ENCODE data around the gene URM1.
A peak's percentile ranks its signal among the peaks of the same experiment; 100 is the strongest.

URM1 gene

DNA sequence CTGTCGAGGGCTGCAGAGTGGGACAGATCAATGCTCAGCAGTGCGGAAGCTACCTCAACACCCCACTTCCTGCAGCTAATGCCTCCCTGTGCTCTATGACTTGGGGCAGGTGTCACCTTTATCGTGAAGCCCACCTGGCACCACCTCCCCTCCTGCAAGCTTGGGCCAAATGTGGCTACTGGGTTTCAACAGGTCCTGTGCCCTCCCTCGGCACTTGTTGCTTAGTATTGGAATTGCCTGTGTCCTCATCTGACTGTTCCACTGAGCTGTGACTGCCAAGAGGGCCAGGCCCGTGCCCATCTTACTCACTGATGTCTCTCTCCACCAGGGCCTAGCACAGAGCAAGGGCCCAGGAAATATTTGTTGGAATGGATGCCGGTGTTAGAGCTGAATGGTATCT lies 21.4 kb upstream of the URM1 start:
- no peak for DNase-seq

DNA sequence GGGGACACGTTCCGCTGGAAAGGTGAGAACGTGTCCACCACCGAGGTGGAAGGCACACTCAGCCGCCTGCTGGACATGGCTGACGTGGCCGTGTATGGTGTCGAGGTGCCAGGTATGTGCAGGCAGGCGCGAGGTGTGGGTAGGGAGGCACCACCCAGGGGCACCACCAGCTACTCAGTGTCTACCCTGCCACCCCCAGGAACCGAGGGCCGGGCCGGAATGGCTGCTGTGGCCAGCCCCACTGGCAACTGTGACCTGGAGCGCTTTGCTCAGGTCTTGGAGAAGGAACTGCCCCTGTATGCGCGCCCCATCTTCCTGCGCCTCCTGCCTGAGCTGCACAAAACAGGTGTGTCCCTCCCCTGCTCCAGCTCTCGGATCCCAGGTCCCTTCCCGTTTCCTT lies 15.7 kb upstream of the URM1 start:
- no peak for DNase-seq

DNA sequence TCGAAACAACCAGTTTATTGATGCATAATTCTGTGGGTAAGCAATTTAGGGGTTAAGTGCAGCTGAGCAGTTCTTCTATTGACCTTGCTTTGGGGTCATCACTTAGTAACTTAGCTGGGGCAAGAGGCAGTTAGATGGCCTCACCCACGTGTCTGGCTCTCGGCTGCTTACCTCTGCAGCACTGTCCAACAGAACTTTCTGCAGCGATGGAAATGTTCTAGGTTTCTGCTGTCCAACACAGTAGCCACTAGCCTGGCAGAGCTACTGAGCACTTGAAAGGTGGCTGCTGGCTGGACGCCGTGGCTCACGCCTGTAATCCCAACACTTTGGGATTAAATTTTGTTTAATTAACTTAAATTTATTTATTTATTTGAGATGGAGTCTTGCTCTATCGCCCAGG lies 13.1 kb upstream of the URM1 start:
- no peak for DNase-seq

DNA sequence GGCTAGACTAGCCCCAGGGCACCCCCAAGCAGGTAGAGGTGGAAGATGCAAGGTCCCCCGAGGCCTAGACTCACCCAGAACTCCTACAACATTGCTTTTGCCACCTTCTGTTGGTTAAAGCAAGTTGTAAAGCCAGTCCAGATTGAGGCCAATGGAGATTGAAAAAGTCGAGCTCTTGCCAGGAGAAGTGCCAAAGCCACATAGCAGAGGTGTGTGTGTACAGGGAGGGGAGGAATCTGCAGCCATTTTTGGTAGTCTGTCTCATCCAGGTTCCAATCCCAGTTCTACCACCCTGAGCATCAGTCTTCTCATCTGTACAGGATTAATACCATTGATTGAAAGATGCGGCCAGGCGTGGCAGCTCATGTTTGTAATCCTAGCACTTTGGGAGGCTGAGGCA lies 12.3 kb upstream of the URM1 start:
- no peak for DNase-seq

DNA sequence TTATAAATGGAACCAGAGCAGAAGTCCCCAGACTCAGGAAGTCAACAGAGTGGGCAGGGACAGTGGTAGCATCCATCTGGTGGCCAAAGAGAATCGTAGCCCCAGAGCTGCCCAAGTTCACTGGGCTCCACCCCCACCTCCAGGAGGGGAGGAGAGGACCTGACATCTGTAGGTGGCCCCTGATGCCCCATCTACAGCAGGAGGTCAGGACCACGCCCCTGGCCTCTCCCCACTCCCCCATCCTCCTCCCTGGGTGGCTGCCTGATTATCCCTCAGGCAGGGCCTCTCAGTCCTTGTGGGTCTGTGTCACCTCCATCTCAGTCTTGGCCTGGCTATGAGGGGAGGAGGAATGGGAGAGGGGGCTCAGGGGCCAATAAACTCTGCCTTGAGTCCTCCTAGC lies 10.3 kb upstream of the URM1 start:
- no peak for DNase-seq

DNA sequence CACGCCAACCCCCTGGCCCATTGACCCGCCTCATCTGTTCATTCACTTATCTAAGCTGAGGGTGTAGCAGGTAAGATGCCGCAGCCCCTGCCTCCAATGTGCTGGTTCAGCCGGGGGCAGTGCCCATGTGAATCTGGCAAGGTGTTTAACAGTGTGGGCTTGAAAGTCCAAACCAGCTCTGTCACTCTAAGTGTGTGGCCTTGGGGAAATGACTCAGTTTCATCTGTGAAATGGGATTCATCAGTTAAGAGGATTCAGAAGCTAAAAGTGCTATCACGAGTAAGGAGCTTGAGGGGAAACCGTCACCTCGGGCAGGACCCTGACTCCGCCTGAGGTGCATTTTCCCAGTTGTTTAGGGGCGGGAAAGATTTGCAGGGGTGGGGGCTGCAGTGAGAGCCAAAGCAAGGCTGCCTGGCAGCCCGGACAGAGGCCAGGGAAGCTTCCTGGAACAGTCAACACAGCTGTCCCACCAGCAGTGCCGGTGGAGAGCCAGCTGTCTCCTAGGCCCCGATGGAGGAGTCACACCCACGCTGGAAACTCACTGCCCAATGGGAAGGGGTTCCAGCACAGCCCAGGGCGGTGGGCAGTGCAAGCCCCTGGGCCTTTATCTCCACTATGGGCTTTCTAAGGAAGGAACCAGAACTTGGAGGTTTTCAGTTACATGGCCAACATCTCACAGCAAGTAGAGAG lies 9.7 kb upstream of the URM1 start:
- no peak for DNase-seq

DNA sequence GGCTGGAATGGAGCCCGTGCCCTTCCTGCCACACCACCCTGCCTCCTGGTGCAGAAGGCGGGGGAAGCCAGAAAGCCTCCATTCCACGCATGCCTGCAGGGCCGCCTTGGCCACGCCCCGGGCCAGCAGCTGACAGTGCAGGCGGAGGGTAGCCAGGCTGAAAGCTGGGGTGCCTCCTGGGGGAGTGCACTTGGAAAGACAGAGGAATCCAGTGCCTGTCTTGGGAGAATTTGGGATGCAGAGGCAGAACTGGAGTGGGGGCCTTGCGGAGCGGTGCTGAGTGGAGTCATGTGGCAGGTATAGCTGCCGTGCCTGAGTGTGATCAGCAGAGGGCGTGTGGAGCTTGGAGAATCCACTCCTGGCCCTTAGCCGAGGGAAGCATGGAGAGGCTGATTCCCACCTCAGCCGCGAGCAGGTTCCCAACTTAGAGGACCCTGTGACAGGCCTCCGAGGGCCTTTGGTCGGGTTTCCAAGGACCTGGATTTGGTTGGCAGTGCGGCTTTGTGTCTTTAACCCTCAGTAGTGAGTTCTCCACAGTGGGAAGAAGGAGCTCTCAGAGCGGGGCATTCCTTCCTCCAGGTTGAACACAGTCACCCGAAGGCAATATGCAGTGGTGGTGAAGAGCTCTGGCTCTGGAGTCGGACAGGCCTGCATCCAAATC lies 9.1 kb upstream of the URM1 start:
- DNase-seq, result peak; percentile 60

DNA sequence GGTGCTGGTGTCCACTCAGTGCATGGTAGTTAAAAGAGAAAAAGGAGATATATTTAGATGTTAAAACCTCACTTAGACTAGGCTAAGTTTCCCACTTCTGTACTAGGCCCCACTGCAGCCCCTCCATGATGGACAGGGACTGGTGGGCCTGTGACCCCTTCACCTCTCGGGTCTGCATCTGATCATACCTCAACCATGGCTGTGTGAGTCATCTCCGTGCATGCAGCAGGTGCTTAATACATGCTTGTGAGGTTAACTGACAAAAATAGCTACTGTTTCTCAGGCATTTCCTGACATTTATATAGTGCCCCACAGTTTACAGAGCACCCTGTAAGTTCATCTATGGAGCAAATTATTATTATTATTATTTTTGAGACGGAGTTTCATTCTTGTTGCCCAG lies 8.4 kb upstream of the URM1 start:
- no peak for DNase-seq

DNA sequence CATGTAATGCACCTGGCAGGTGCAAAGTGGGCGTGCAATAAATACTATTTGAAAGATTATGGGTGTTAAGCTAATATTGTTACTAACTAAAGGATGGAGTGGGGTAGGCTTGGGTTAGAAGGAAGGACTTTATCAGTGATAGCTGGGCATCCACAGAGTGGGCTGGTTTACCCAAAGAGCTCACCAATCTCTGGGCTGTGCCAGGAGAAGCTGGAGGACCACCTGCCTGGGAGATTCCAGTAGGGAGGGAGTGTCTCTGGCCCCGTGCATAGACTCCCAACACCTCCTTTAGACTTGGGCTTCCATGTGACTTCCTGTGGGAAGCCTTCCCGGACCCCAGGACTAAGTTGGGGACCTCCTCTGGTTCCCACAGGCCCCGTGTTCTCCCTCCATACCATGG lies 5.6 kb upstream of the URM1 start:
- DNase-seq, result no peak

DNA sequence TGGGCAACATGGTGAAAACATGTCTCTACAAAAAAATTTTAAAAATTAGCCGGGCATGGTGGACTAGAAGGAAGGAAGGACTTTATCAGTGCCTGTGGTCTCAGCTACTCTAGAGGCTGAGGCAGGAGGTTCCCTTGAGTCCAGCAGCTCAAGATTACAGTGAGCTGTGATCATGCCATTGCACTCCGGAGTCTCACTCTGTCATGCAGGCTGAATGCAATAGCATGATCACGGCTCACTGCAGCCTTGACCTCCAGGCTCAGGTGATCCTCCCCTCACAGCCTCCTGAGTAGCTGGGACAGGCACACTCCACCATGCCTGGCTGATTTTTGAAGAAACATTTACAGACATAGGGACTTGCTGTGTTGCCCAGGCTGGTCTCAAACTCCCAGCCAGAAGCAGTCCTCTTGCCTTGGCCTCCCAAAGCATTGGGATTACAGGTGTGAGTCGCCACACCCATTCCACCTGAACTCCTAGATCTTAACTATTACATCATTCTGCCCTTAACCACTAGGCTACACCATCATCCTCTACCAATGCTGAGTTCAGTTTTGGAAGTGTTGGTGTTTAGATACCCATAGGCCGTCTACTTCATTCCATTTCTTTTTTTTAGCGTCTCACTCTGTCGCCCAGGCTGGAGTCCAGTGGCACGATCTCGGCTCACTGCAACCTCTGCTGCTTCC lies 2.0 kb upstream of the URM1 start:
- DNase-seq, result no peak

DNA sequence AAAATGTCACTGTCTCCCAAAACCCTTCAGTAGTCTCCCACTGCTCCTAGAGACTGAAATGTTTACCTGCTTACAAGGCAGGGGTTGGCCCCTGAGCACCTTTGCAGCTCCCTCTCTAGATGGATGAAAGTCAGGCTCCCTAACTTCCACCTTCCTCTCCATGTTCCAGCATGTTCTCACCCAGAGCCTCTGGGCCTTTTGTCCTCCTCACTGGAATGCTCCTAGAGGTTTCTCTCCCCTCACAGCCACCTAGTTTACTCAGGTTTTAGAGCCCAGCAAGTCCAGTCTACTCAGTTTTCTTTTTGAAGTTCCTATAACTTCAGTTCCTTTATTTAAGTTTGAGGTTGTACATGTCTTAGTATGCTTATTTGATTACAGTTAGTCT lies 815 bp upstream of the URM1 start:
- DNase-seq, result no peak

DNA sequence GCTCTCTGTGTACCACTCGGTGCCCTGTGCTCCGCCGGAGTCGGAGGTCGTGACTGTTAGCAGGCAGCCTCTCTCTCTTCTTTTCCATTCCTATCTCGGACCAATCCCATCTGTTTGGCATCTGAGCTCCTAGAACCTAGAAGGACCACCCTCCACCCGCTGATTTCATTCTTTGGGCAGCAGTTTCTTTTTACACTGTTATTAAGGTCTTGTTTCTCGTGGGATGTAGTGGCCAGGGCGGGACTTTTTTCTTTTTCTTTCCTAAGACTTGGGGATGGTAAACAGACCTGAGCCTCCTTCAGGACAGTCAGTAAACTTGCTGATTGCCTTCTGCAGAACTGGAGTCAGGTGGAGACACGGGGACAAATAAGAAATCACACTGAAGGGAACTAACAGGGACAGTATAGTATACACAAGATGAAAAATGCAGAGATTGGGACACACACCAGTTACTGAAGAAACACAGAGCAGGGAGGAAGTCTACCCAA lies 500 bp downstream of the URM1 start:
- DNase-seq, result no peak

DNA sequence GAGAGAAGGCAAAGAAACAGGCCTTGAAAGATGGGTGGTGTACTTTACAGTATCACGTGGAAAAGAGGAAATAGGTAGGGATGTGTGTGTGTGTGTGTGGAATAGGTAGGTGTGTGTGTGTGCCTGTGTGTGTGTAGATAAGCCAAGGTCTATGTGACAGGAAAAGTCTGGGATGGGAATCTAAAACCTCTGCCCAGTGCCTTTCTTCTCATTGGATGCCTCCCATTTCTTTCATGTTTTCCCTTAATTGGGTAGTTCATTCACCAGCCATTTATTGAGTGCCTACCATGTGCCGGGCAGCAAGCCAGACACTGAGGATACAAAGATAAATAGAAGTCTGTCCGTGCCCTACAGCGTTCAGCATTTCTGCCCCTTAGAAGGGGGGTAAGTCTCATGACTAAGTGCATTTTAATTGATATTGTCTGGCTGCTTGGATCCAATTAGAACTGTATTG lies 1.0 kb downstream of the URM1 start:
- no peak for DNase-seq

DNA sequence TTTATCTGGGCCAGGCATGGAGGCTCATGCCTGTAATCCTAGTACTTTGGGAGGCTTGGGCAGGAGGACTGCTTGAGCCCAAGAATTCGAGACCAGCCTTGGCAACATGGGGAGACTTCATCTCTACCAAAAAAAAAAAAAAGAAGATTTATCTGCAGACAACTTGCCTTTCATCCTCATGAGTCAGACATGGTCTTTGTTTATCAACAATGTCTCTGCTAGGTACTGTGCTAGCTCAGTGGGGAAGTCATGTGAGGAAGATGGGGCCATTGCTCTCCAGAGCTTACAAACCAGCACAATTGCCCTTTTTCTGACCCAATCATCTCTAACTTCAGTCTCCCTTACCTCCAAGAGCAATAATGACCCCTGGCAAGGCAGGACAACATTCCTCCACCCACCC lies 1.6 kb downstream of the URM1 start:
- no peak for DNase-seq

DNA sequence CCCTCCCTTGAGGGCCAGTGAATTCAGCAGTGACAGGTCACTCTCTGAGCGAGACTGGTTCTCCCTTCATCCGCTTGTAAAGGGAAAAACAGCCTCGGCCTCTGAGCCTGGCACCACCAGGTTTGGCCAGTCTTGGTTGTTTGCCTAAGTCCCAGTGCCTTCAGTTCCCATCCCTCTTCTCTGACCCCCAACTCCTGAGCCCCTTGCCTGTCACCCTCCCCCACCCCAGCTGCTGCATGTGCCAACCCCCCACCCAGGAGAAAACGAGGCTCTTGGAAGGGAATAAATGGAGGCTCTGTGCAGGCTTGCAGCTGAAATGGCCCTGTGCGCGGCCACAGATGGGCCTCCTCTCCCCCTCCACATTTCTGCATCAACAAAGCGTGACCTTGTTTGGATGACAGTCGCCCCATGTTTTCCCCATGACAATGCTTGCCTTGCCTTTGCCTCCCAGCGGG lies 3.1 kb downstream of the URM1 start:
- no peak for DNase-seq

DNA sequence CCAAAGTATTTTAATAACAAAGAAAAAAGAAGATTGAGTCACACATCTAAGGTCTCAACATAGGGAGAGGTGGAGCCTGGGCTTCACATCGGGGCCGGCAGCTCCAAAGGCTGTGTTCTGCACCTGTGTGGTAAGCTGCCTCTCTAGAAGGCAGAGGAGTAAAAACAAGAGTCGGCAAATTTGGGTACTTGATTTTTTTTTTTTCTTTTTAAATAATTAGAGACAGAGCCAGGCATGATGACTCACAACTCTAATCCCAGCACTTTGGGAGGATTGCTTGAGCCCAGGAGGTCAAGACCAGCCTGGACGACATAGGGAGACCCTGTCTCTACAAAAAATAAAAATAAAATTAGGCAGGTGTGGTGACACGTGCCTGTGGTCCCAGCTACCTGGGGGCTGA lies 4.7 kb downstream of the URM1 start:
- DNase-seq, result no peak

DNA sequence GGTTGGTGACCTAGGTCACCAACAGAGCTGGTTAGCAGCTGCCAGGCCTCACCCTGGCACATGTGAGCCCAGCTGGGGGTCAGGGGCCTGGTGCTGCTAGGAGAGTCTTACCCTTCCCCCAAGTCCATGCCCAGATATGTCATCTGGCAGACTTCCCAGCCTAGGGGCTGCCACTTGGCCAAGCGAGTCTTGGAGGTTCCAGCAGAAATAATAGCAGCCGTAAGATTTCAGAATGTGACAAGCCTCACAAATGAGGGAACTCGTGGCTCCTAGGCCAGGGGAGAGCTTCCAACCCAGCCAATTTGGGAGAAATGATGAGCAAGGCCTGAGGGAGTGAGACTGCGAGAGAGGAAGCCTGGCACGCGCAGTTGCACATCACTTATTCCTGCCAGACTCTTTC lies 11.1 kb downstream of the URM1 start:
- no peak for DNase-seq

DNA sequence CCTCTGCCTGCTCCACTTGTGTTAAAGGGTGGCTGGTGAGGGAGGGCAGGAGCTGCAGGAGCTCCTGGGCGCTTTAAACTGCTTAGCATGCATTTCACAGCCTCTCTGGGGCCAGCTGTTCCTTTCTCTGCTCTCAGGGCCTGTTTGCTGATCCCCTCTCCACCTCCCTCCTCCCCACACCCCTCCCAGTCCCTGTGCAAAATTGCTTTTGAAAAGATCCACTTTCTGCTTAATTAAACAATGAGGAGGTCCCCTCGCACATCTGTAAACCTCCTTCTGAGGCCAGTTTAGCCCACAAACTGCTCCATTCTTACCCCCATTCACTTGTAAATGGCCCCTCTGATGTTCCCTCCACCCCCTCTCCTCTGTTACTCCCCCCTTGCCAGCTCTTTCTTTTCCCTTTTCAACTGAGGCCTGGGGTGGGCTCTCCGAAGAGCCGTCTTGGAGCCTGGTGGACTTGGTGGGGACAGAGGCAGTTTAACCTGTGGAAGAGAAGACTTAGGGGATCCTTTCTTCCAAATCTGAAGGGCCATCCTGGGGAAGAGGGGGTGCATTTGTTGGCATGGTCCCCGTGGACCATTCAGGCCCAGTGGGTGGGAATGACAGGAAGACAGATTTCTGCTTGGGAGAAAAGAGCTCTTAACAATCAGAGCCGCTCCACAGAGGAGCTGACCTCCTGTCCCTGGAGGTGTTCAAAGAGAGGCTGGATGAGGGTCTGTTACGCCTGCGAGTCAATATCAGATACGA lies 12.0 kb downstream of the URM1 start:
- DNase-seq, result no peak

DNA sequence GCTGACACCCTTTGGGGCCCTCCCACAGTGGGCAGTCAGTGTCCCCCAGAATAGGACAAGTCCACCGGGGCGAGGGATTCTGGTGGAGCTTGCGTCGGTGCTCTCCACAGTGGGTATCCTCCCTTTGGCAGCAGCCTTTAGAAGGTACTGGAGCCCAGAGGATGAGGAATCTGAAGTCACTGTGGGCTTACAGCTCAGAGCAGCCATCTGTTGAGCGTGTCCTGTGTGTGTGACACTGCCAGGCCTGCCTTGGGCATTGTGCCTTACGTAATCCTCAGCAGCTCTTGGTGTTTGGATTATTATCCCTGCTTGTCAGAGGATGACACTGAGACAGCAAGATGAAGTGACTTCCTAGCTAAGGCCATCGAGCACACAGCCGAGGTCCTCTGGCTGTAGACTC lies 12.6 kb downstream of the URM1 start:
- DNase-seq, result no peak

DNA sequence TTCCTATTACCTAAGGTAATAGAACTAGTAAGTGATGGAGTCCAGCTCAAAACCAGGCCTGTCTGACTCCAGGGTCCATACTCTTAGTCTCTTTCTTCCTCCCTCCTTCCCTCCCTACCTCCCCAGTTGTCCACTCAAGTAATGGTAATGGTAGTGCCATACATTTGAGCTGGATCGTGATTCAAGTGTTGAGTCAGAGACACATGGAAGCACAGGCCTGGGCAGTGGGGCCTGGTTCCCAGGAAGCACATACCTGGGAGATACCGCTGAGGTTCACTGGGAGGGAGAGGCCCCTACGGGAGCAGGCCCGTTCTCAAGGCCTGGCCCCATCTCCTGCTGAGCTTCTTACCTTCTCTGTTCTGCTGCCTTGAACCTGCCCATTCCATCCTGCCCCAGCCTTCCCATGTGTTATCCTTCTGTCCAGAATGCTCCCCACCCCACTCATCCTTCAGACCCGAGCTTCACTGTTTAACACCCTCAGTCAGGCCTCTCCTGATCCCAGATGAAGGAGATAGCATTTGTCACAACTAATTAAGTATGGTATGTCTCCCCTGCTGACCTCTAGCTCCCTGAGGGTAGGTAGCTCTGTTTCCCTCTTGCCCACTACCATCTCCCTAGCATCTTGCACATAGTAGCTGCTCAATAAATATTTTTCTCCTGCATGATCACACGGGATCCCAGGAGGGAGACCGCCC lies 13.8 kb downstream of the URM1 start:
- DNase-seq, result no peak

DNA sequence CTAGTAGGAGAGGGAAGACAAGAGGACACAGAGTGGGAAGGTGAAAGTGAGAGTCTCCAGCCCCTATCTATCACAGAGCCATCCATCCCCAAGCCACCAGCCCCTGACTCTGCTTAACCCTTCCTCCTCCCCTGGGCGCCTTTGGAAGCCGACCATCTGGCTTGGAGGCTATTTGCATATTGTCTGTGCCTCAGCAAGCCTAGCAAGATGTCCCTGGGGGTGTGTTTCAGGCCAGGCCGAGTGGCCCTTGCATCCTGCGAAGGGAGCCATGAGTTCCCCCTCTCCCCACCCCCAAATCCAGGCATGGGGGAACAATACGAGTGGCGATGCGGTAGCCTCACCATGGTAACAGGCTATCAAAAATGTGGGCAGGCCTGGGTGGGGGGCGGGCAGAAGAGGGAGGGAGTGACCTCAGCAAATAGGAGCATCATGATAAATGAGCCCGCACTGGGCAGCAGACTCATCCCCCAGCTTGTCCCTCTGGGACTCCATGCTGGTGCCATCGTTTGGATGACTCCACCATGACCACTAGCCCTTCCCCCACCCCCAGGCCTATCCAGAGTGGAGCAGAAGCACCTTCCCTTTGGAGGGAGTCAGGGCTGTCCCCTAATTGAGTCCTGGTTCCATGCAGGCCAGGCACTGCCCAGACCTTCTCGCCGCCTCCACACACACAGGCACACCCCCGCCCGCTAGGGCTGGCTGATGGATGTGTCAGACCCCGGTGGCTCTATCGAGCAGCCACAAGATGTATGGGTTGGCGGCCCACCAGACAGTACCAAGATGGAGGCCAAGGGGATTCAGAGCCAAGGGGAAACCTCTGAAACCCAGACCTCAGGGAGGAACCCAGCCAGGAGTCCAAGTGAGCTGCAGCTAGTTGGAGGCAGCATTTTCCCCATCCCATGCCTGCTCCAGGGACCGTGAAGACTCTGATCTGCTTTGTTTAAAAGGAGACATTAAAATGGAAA lies 14.6 kb downstream of the URM1 start:
- DNase-seq, result no peak

DNA sequence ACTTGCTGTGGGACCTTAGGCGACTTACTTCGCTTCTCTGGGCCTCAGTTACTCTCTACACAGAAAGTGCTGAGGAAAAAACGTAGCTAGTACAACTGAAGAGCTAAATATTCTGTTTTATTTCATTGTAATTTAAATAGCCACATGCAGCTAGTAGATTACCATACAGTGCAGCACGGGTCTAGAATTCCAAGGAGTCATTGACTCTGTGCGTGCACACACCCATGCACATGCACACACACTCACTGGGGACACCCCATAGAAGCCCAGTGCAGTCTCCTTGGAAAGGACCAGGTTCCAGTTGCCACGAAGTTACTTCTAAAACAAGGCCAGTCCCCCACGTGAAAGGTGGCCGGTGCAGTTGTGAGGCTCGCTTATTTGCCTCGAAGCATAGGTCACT lies 17.0 kb downstream of the URM1 start:
- DNase-seq, result no peak
